ENCODE data around the gene HYDIN. TPM values are rescaled to one million over a fixed set of nuclear protein-coding genes. Genes with fewer than 3 reads are reported as not detected.

Gene HYDIN
- polyA plus RNA-seq, 1 of the 3 experiments (the other 2 are of a cell fraction): 0.33 TPM

DNA sequence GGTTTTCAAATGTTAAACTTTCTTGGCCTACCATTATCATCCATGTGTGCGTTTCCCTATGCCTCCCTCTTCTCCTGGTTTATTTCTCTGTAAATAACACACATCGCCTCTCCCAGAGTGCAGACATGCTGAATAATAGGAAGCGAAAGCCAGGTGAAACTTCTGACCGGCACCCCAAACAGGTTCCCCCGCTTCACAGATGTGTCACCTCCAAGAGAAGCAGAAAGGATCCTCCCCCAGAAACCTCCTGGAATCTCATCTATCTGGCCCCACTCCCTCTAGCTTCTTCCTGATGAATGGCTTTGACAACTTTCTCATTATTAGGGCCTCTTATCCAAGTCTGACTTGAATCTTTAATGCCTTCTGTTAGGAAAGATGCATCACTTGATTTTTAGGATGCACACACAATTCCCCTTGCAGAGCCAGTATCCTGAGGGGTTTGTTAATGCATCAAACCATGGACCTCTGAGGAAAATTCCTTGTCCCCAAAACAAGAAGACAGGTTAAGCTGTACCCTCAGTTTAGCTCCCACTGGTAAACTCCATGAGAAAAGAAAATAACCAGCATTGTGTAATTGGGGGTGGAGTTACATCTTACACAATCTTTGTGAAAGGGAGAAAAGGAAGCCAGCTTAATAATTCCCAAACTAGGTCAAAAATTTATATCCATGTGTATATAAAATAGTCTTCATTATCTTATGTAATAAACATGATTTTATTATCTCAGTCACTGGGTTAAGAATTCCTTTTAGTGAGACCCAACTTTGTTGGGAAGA, 20.1 kb upstream of the HYDIN start:
- no peaks in the 10 kb centered on the region for H4K20me1 ChIP-seq (ENCODE audit: insufficient read depth)
- no peaks in the 10 kb centered on the region for H3K79me2 ChIP-seq (ENCODE audit: insufficient read depth)
- no peaks in the 10 kb centered on the region for H3K9me2 ChIP-seq
- no peaks in the 10 kb centered on the region; the same call in 1 of the 2 replicates for H3K27me3 ChIP-seq (ENCODE audit: insufficient read depth)
- H3K27ac ChIP-seq (ENCODE audit: low read depth in 2 of 2, low read length in 1 of 2): no peak overlapping the region
- H3K9me3 ChIP-seq: no peaks in the 10 kb centered on the region
- ChIA-PET CTCF (interaction anchor here (1.8 to 2.6 kb wide), 2 partner anchors 10 to 60 kb away, joined by 5 to 8 read pairs; no protein-coding TSS in a partner anchor), POLR2A (no interaction called here)
- no peak overlapping the region for H3K9ac ChIP-seq
- H3F3A ChIP-seq (replicated peaks; ENCODE audit: insufficient read depth): no peaks in the 10 kb centered on the region
- no peak for DNase-seq
- TF ChIP-seq, protein P1, sequence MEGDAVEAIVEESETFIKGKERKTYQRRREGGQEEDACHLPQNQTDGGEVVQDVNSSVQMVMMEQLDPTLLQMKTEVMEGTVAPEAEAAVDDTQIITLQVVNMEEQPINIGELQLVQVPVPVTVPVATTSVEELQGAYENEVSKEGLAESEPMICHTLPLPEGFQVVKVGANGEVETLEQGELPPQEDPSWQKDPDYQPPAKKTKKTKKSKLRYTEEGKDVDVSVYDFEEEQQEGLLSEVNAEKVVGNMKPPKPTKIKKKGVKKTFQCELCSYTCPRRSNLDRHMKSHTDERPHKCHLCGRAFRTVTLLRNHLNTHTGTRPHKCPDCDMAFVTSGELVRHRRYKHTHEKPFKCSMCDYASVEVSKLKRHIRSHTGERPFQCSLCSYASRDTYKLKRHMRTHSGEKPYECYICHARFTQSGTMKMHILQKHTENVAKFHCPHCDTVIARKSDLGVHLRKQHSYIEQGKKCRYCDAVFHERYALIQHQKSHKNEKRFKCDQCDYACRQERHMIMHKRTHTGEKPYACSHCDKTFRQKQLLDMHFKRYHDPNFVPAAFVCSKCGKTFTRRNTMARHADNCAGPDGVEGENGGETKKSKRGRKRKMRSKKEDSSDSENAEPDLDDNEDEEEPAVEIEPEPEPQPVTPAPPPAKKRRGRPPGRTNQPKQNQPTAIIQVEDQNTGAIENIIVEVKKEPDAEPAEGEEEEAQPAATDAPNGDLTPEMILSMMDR (IDR thresholded peaks at IDR 0.05): no peak
- TF ChIP-seq, protein P2, sequence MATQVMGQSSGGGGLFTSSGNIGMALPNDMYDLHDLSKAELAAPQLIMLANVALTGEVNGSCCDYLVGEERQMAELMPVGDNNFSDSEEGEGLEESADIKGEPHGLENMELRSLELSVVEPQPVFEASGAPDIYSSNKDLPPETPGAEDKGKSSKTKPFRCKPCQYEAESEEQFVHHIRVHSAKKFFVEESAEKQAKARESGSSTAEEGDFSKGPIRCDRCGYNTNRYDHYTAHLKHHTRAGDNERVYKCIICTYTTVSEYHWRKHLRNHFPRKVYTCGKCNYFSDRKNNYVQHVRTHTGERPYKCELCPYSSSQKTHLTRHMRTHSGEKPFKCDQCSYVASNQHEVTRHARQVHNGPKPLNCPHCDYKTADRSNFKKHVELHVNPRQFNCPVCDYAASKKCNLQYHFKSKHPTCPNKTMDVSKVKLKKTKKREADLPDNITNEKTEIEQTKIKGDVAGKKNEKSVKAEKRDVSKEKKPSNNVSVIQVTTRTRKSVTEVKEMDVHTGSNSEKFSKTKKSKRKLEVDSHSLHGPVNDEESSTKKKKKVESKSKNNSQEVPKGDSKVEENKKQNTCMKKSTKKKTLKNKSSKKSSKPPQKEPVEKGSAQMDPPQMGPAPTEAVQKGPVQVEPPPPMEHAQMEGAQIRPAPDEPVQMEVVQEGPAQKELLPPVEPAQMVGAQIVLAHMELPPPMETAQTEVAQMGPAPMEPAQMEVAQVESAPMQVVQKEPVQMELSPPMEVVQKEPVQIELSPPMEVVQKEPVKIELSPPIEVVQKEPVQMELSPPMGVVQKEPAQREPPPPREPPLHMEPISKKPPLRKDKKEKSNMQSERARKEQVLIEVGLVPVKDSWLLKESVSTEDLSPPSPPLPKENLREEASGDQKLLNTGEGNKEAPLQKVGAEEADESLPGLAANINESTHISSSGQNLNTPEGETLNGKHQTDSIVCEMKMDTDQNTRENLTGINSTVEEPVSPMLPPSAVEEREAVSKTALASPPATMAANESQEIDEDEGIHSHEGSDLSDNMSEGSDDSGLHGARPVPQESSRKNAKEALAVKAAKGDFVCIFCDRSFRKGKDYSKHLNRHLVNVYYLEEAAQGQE (IDR thresholded peaks at IDR 0.05; ENCODE audit: low read depth, low read length): no peak
- H3K4me1 ChIP-seq (ENCODE audit: control insufficient read depth in 1 of 2, insufficient read depth in 2 of 2, low read depth in 1 of 2, low read length in 1 of 2): peaks cover 0 to 5% of the 10 kb centered on the region in 2 experiments; a peak in 2 of 4 replicates
- 49% methylated on average over 5 of the region's 5 CpGs for WGBS (ENCODE audit: low lambda C conversion rate)
- no peak overlapping the region for H2AFZ ChIP-seq (ENCODE audit: low read depth)
- H3K4me3 ChIP-seq (ENCODE audit: low read depth in 2 of 2, low read length in 1 of 2): no peak overlapping the region
- H3K36me3 ChIP-seq (replicated peaks in 1 of 2; ENCODE audit: control insufficient read depth in 1 of 2, insufficient read depth in 2 of 2, low read length in 1 of 2): no peaks in the 10 kb centered on the region
- H3K4me2 ChIP-seq: no peak overlapping the region

DNA sequence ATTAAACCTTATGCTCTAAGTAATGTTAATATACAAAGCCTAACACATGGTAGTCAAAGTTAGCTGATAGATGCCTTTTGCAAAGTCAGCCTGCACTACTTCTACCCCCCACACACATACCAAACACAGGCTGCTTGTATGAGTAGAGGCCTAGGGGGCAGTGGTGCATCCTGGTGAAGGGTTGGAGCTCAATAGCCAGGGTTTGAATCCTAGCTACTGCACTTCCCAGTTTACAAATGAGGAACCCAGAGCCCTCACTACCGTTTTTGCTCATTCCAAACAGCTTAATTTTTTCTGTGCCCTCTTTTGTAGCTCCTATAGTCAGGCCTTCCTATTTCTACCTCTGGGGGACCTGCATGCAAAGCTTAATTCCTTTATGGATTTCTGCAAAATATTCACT, 18.9 kb upstream of the HYDIN start:
- ChIA-PET CTCF (interaction anchor here (1.4 to 3.1 kb wide), 3 partner anchors 11 to 107 kb away, joined by 3 to 10 read pairs (median 5); no protein-coding TSS in a partner anchor), POLR2A (no interaction called here)
- H4K20me1 ChIP-seq (ENCODE audit: insufficient read depth): no peaks in the 10 kb centered on the region
- no peak overlapping the region for H3K9ac ChIP-seq
- H3F3A ChIP-seq (replicated peaks; ENCODE audit: insufficient read depth): no peaks in the 10 kb centered on the region
- H3K4me1 ChIP-seq (ENCODE audit: control insufficient read depth in 1 of 2, insufficient read depth in 2 of 2, low read depth in 1 of 2, low read length in 1 of 2): no peaks in the 10 kb centered on the region
- no peak overlapping the region for H3K4me2 ChIP-seq
- H3K27ac ChIP-seq (ENCODE audit: low read depth in 2 of 2, low read length in 1 of 2): no peak overlapping the region
- TF ChIP-seq TAF1 (IDR thresholded peaks at IDR 0.05; ENCODE audit: borderline replicate concordance, low read depth, low read length): no peak
- no peak overlapping the region for H3K4me3 ChIP-seq (ENCODE audit: low read depth in 2 of 2, low read length in 1 of 2)
- H3K9me3 ChIP-seq: no peaks in the 10 kb centered on the region
- no peak for DNase-seq
- H3K36me3 ChIP-seq (replicated peaks in 1 of 2; ENCODE audit: control insufficient read depth in 1 of 2, insufficient read depth in 2 of 2, low read length in 1 of 2): no peaks in the 10 kb centered on the region
- H3K79me2 ChIP-seq (ENCODE audit: insufficient read depth): no peaks in the 10 kb centered on the region
- H2AFZ ChIP-seq (ENCODE audit: low read depth): no peak overlapping the region
- no peaks in the 10 kb centered on the region for H3K9me2 ChIP-seq
- no peaks in the 10 kb centered on the region for H3K27me3 ChIP-seq (ENCODE audit: insufficient read depth)
- 0% methylated on average over 1 of the region's 1 CpG for WGBS (ENCODE audit: low lambda C conversion rate)
